Dendritic cell treated with granulocyte-macrophage colony-stimulating factor and Interleukin-4, amounts not matched to agents 40 ng/mL and 50 ng/mL, for 4 days (primary cell): ENCODE measurements around the gene SMYD4.
"Not testable (repeated sequence)": the region's sequence is repeated elsewhere in the genome, so short reads cannot be mapped to it uniquely, and the experiment has no call there.

ENCODE experiments used
- H3K27ac Mint-ChIP-seq: one replicate; pipeline ENCODE4 v1.8.0; 2022; ENCODE audit warnings: mild to moderate bottlenecking, mixed read lengths
- H3K27me3 Mint-ChIP-seq: one replicate; pipeline ENCODE4 v1.8.0; 2022; ENCODE audit warnings: mild to moderate bottlenecking, mixed read lengths
- H3K36me3 Mint-ChIP-seq: one replicate; pipeline ENCODE4 v1.8.0; 2022; ENCODE audit warnings: low read depth, mixed read lengths
- H3K4me1 Mint-ChIP-seq: one replicate; pipeline ENCODE4 v1.8.0; 2022; ENCODE audit warnings: low read depth, mixed read lengths
- H3K4me3 Mint-ChIP-seq: one replicate; pipeline ENCODE4 v1.8.0; 2022; ENCODE audit warnings: mild to moderate bottlenecking, moderate library complexity, mixed read lengths
- H3K9me3 Mint-ChIP-seq: one replicate; pipeline ENCODE4 v1.8.0; 2022; ENCODE audit warnings: mixed read lengths
- intact Hi-C: fragments of 100-400 bp; cut with micrococcal nuclease; formaldehyde crosslinking; loops from one replicate; pipeline ENCODE4 v1.15.0; 2022

The SMYD4 gene

GRCh38 chr17:1783834-1784611 lies 45.7 kb downstream of the SMYD4 start:
- intact Hi-C loops, result loop anchor here (2.0 to 5.0 kb wide), 2 partner anchors 47 to 67 kb away; no protein-coding TSS in a partner anchor
- Mint-ChIP-seq H3K27me3 (no peaks in the 10 kb centered on the region), H3K4me1 (peaks cover 50% of the 10 kb centered on the region), H3K27ac (peak overlapping the region; percentile 98), H3K36me3 (peaks cover 56% of the 10 kb centered on the region), H3K9me3 (no peaks in the 10 kb centered on the region), H3K4me3 (peak overlapping the region; percentile 70)

- intact Hi-C loops, result loop anchor here (2.0 to 5.0 kb wide), 2 partner anchors 46 to 66 kb away; no protein-coding TSS in a partner anchor
- Mint-ChIP-seq H3K27me3 (no peaks in the 10 kb centered on the region), H3K4me3 (peak overlapping the region; percentile 70), H3K9me3 (no peaks in the 10 kb centered on the region), H3K36me3 (peaks cover 64% of the 10 kb centered on the region), H3K27ac (peak overlapping the region; percentile 98), H3K4me1 (peaks cover 50% of the 10 kb centered on the region)
Measured at GRCh38 chr17:1783271-1783670, 46.4 kb downstream of the SMYD4 start.

- Mint-ChIP-seq H3K4me1 (peaks cover 44% of the 10 kb centered on the region), H3K27ac (peak overlapping the region; percentile 98)
Measured at GRCh38 chr17:1782171-1782567, 47.5 kb downstream of the SMYD4 start.

GRCh38 chr17:1779571-1780131 lies 50.1 kb downstream of the SMYD4 start:
- Mint-ChIP-seq H3K36me3 (peaks cover 78% of the 10 kb centered on the region), H3K27ac (no peak overlapping the region), H3K9me3 (no peaks in the 10 kb centered on the region), H3K27me3 (no peaks in the 10 kb centered on the region), H3K4me3 (no peak overlapping the region), H3K4me1 (peaks cover 28% of the 10 kb centered on the region)
- intact Hi-C loops, result loop anchor here (5.0 kb wide), 1 partner anchor 42 kb away; no protein-coding TSS in a partner anchor

More at GRCh38 chr17:1782171-1782567, 47.5 kb downstream of the SMYD4 start:
- Mint-ChIP-seq H3K36me3 (peaks cover 70% of the 10 kb centered on the region), H3K27me3 (no peaks in the 10 kb centered on the region), H3K9me3 (no peaks in the 10 kb centered on the region), H3K4me3 (peak overlapping the region; percentile 69)
- intact Hi-C loops, result loop anchor here (2.0 to 5.0 kb wide), 2 partner anchors 45 to 65 kb away; no protein-coding TSS in a partner anchor

GRCh38 chr17:1776857-1777256 lies 52.8 kb downstream of the SMYD4 start:
- peaks cover 91% of the 10 kb centered on the region for H3K36me3 Mint-ChIP-seq
- no peak overlapping the region for H3K4me3 Mint-ChIP-seq
- H3K9me3 Mint-ChIP-seq, result no peaks in the 10 kb centered on the region
- intact Hi-C loops, result no loop called here
- H3K27me3 Mint-ChIP-seq, result no peaks in the 10 kb centered on the region
- H3K4me1 Mint-ChIP-seq, result peaks cover 25% of the 10 kb centered on the region
- H3K27ac Mint-ChIP-seq, result no peak overlapping the region

GRCh38 chr17:1776328-1776727 lies 53.4 kb downstream of the SMYD4 start:
- Mint-ChIP-seq H3K27me3 (no peaks in the 10 kb centered on the region), H3K4me3 (no peak overlapping the region), H3K36me3 (peaks cover 85% of the 10 kb centered on the region), H3K27ac (no peak overlapping the region), H3K4me1 (peaks cover 28% of the 10 kb centered on the region), H3K9me3 (no peaks in the 10 kb centered on the region)
- intact Hi-C loops, result no loop called here

- intact Hi-C loops, result no loop called here
- H3K27ac Mint-ChIP-seq, result peak overlapping the region; percentile 79
- peaks cover 69% of the 10 kb centered on the region for H3K36me3 Mint-ChIP-seq
- no peaks in the 10 kb centered on the region for H3K27me3 Mint-ChIP-seq
- H3K4me3 Mint-ChIP-seq, result peak overlapping the region; percentile 30
- H3K9me3 Mint-ChIP-seq, result no peaks in the 10 kb centered on the region
- peaks cover 43% of the 10 kb centered on the region for H3K4me1 Mint-ChIP-seq
Measured at GRCh38 chr17:1774390-1775176, 55.1 kb downstream of the SMYD4 start.

- H3K27ac Mint-ChIP-seq, result peak overlapping the region; percentile 79
- H3K4me3 Mint-ChIP-seq, result no peak overlapping the region
- intact Hi-C loops, result no loop called here
Measured at GRCh38 chr17:1773696-1774181, 56.0 kb downstream of the SMYD4 start.

GRCh38 chr17:1773000-1773695 lies 56.6 kb downstream of the SMYD4 start:
- H3K9me3 Mint-ChIP-seq, H3K27me3 Mint-ChIP-seq, intact Hi-C loops: not testable (repeated sequence)
- Mint-ChIP-seq H3K4me1 (peaks cover 46% of the 10 kb centered on the region), H3K4me3 (peak overlapping the region; percentile 71), H3K36me3 (peaks cover 55% of the 10 kb centered on the region), H3K27ac (peak overlapping the region; percentile 79)

More at GRCh38 chr17:1773696-1774181, 56.0 kb downstream of the SMYD4 start:
- Mint-ChIP-seq H3K9me3 (no peaks in the 10 kb centered on the region), H3K36me3 (peaks cover 61% of the 10 kb centered on the region), H3K4me1 (peaks cover 46% of the 10 kb centered on the region), H3K27me3 (no peaks in the 10 kb centered on the region)

- H3K36me3 Mint-ChIP-seq, result peaks cover 24% of the 10 kb centered on the region
- peak overlapping the region; percentile 11 for H3K27ac Mint-ChIP-seq
- peaks cover 52% of the 10 kb centered on the region for H3K4me1 Mint-ChIP-seq
- H3K27me3 Mint-ChIP-seq, result no peaks in the 10 kb centered on the region
- no peaks in the 10 kb centered on the region for H3K9me3 Mint-ChIP-seq
- H3K4me3 Mint-ChIP-seq, result no peak overlapping the region
- intact Hi-C loops, result no loop called here
Measured at GRCh38 chr17:1769822-1770477, 59.8 kb downstream of the SMYD4 start.

GRCh38 chr17:1767358-1767757 lies 62.3 kb downstream of the SMYD4 start:
- H3K27ac Mint-ChIP-seq, result peak overlapping the region; percentile 67

GRCh38 chr17:1766382-1767135 lies 63.1 kb downstream of the SMYD4 start:
- no peaks in the 10 kb centered on the region for H3K9me3 Mint-ChIP-seq
- H3K36me3 Mint-ChIP-seq, result no peaks in the 10 kb centered on the region
- H3K4me3 Mint-ChIP-seq, result no peak overlapping the region
- H3K27me3 Mint-ChIP-seq, result peaks cover 1% of the 10 kb centered on the region
- peaks cover 59% of the 10 kb centered on the region for H3K4me1 Mint-ChIP-seq
- intact Hi-C loops, result no loop called here
- H3K27ac Mint-ChIP-seq, result peak overlapping the region; percentile 97

More at GRCh38 chr17:1767358-1767757, 62.3 kb downstream of the SMYD4 start:
- Mint-ChIP-seq H3K36me3 (no peaks in the 10 kb centered on the region), H3K4me1 (peaks cover 55% of the 10 kb centered on the region), H3K9me3 (no peaks in the 10 kb centered on the region), H3K4me3 (no peak overlapping the region), H3K27me3 (no peaks in the 10 kb centered on the region)
- intact Hi-C loops, result no loop called here
